GM21619 (cell line): Measurements from ENCODE around the gene C19orf38.

Experiments
- ATAC-seq: cut with Tn5 transposase; IDR thresholded peaks from one replicate; pipeline ENCODE4 v1.9.1; 2021; ENCODE audit not compliant: unreplicated experiment

Gene C19orf38

GRCh38 chr19:10899151-10899653, 51.0 kb downstream of the C19orf38 start:
- no peak for ATAC-seq

GRCh38 chr19:10907925-10908324, 59.7 kb downstream of the C19orf38 start:
- ATAC-seq: no peak

DNA sequence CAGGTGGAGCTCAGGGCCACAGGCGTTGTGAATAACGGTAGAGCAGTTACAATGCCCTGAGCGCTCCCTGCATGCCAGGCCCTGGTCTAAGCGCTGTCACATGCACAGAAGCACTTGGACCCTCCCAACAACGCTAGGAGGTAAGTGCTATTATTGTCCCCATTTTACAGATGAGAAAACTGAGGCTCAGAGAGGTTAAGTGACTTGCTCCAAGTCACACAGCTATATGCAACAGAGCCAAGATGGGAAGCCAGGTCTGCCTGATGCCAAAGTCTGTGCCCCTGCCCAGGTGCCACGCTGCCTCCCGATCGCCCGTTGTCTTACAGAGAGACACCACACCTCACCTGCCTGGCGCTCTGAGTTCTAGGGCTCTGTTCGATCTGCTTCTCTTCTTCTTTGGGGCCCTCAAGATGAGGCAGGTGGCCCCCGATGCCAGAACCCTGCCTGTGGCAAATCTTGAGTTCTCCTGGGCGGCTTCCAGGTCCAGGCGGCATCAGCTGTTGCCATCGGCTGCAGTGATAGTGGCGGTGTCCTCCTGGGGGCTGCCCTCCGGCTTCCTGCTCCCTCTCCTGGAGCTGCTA, 60.3 kb downstream of the C19orf38 start:
- no peak for ATAC-seq

DNA sequence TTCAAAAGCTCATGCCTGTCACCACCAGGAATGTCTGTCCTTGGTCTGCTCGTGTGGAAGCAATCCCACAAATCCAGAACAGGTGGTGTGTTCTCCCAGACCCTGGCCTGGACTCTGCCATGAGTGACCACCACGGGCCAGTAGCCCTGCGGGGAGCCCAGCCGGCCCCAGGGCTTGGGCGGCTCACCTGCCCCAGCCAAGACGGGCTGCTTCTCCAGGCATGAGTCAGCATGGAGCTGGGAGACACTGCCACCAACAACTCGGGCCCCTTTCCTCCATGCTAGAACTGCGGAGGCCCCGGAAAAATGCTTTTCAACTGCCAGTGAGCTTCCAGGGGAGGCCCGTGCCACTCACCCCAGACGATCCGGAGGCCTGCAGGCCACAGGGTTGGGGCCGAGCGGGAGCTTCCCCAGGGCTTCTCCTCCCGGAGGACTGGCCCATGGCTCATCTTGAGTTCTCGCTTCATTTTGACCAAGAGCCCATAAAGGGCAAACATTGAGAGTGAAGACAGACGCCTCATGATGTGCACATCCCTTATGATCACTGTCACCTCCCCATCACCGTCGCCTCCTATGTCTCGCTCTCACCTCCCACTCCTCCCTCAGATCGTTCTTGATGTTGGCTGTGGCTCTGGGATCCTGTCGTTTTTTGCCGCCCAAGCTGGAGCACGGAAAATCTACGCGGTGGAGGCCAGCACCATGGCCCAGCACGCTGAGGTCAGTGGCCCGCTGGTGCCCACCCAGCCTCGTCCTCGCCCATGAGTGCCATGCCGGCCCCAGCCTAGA, 63.6 kb downstream of the C19orf38 start:
- no peak for ATAC-seq

- ATAC-seq: no peak
These were observed 64.4 kb downstream of the C19orf38 start for GRCh38 chr19:10912619-10913018.

DNA sequence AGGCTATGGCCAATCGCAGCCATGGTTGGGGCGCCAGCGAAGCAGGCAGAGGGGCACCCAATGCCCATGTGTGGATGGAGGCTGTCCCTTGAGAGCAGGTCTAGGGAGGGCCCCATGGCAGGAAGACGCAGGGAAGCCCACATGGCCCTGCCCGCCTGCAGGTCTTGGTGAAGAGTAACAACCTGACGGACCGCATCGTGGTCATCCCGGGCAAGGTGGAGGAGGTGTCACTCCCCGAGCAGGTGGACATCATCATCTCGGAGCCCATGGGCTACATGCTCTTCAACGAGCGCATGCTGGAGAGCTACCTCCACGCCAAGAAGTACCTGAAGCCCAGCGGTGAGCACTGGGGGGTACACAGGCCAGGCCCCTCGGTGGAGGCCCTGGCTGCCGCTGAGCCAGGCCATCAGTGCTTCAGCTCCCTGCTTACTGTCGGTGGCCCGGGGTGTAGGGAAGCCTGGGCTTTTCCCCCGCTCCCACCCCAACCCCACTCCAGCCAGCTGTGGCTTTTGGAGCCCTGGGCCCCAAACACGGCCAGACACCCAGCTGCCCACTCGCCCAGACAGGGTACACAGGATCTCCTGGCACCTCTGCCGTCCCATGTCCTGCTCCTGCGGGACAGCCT, 65.6 kb downstream of the C19orf38 start:
- ATAC-seq: no peak

DNA sequence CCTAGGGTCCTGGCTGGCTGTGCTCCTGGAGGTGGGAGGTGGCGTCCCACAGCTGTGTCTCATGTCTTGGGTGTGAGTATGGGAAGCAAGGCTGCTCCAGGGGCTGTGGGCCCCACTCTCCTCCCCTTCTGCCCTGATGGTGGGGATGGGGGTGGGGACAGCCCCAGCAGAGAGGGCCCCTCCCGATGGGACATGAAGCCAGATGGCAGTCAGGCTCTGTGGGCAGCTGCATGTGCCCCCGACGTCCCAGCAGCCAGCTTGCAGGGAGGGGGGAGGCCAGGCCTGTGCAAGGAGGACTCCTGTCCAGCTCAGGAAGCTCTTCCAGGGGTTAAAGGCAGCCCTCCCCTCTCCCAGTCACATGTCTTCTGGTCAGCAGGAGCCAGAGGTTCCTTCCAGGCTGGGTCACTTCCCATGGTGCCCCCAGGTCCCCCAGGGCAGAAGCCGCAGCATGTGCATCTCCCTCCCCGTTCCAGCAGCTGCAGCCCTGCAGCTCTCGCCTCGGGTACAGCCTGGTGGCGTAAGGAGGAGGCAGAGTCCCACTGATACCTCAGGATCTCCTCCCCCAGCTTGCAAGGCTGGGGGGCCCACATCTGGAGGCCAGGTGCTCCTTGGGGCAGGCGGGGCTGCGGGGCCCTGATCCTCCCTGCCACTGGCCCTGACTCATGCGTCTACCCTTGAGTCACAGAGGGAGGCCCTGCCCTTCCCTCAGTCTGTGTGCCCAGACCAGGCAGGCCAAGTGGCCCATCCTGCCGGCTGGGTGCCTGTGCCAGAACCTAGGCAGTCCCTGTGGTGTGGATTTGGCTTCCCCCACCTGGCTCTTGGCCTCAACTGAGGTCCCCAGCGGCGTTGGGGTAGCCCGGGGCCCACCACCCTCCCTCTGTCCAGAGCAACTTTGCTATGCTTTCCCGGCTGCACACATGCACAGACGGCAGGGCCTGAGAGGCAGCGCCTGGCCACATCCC, 67.2 kb downstream of the C19orf38 start:
- no peak for ATAC-seq

DNA sequence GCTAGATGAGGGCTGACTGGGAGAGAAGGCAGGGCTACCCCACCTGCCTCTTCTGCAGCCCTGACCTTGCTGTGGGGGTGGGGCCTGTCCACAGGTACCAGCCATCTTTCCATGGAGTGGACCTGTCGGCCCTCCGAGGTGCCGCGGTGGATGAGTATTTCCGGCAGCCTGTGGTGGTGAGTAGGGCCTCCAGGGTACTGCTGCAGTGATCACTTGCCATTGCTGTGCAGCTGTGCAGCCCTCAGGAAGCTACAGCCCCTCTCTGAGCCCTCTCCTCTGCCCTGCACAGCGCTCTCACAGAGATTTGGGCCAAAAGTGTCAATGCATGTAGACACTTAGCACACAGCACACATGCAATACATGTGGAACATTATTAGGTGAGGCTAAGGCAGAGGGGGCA, 68.4 kb downstream of the C19orf38 start:
- no peak for ATAC-seq

DNA sequence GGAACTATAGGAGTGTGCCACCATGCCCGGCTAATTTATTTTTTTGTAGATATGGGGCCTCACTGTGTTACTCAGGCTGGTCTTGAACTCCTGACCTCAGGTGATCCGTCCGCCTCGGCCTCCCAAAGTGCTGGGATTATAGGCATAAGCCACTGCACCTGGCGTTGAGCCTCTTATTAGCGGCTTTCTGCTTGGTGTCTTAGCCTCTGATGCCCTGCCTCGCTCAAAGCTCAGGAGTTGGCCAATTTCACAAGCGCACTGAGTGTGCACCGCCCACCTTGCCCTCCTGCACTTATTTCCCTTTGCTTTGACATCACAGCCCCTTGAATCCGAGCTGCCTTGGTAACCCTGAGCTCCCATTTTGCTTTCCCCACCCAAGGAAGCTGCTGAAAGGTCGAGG, 70.1 kb downstream of the C19orf38 start:
- no peak for ATAC-seq
